Activated T-cell treated with anti-CD3 and anti-CD28 coated beads, Interleukin-2, amount 50 U/mL, for 24 hours (primary cell): ENCODE measurements around the gene CD109.
A peak's percentile ranks its signal among the peaks of the same experiment; 100 is the strongest.

ENCODE experiments used
- DNase-seq: peaks from one replicate; pipeline ENCODE4 v3.0.0-alpha.2; 2020
- H3K27ac Mint-ChIP-seq: 2 replicates; pipeline ENCODE4 v1.8.0; 2020; ENCODE audit warnings: mild to moderate bottlenecking, mixed read lengths
- H3K27me3 Mint-ChIP-seq: 2 replicates; pipeline ENCODE4 v1.8.0; 2020; ENCODE audit warnings: mixed read lengths
- H3K36me3 Mint-ChIP-seq: 2 replicates; pipeline ENCODE4 v1.8.0; 2020; ENCODE audit warnings: low read depth, mixed read lengths
- H3K4me1 Mint-ChIP-seq: 2 replicates; pipeline ENCODE4 v1.8.0; 2020; ENCODE audit warnings: low read depth, mixed read lengths
- H3K4me3 Mint-ChIP-seq: 2 replicates; pipeline ENCODE4 v1.8.0; 2020; ENCODE audit warnings: mild to moderate bottlenecking, moderate library complexity, mixed read lengths
- H3K9me3 Mint-ChIP-seq: 2 replicates; pipeline ENCODE4 v1.8.0; 2020; ENCODE audit warnings: mixed read lengths

CD109 gene

DNA sequence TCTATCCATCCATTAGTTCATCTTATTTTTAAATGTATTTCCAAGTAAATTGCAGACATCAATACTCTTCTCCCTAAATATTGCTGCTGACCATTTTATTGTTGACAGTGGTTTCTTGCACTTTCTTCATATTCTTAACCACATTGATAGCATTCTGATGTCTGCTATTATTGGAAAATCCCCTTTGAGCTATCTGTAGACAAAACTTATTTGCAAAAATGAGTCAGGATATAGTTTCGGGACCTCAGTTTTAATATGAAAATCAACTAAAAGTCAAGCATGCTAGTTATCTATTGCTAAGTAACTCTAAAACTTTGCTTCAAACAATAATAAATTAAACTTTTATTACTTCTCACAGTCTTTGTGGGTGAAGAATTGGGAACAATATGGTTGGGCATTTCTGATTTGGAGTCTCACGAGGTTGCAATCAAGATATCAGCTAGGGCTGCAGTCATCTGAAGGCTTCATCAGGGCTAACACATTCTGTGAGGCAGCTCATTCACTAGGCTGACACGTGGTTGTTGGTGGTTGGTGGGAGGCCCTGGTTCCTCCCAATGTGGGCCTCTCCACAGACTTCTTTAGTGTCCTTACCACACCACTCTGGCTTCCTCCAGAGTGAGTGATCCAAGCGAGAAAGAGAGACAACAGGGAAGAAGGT is 32.7 kb downstream of the CD109 start:
- no peak for DNase-seq
- Mint-ChIP-seq H3K4me3 (peak overlapping the region; percentile 52), H3K27ac (peak overlapping the region; percentile 94), H3K9me3 (no peaks in the 10 kb centered on the region), H3K36me3 (peaks cover 34% of the 10 kb centered on the region), H3K27me3 (no peaks in the 10 kb centered on the region), H3K4me1 (peaks cover 43% of the 10 kb centered on the region)

DNA sequence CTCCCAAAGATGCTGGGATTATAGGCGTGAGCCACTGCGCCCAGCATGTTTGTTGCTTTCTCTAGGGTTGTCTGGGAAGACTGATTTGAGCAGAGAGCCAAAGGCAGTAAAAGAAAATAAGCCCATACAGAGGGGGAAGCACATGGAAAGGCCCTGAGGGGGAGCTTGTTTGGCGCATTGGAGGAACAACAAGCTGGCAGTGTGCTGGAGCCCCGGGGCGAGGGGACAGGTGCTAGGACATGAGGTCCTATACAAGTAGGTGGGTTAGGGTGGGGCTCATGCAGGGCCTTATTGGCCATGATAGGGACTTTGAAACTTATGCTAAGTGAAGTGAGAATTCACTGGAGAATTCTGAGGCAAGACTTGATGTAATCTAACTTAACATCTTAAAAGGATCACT is 35.3 kb downstream of the CD109 start:
- Mint-ChIP-seq H3K27ac (peak overlapping the region; percentile 31), H3K27me3 (no peaks in the 10 kb centered on the region), H3K4me3 (no peak overlapping the region), H3K9me3 (no peaks in the 10 kb centered on the region), H3K4me1 (peaks cover 35% of the 10 kb centered on the region), H3K36me3 (peaks cover 37% of the 10 kb centered on the region)
- DNase-seq = no peak

DNA sequence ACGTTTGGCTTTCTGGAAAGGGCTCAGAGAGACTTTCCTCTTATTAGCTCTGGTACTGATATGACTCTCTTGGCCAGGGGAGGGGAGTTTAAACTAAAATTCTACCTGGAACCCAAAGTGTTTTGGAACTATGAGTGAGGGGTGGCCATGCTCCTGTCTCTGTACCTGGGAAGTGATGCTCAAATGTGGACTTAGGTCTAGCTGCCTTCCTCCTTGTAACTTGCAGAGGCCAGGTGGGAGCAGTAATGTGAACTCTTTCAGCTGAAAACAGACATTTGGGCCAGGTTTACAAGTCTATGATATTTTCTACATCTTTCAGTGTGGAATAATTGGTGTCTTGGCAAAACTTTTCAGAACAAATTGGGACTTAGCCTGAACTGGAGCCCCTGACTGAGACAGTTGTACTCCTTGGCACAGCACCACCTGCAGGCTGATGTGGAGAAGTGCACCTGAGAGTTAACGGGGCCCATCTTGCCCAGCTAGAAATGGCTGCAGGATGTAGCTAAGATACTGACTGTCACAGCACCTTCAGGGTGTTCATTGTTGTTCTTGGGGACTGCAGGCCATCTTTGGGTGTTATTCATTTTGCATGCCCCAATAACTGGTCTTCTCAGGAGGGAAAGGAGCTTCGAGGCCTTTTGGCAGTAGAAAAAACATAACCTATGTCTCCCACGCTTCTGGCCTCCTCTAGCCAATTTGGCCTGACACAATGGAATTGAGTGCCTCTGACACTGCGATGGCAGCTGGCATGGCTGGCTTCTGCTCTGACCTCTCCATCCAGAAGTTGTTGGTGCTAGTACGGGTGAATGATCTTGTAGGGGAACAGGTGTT is 37.1 kb downstream of the CD109 start:
- Mint-ChIP-seq H3K27me3 (no peaks in the 10 kb centered on the region), H3K9me3 (no peaks in the 10 kb centered on the region), H3K36me3 (peaks cover 39% of the 10 kb centered on the region), H3K4me3 (no peak overlapping the region), H3K27ac (no peak overlapping the region), H3K4me1 (peaks cover 19% of the 10 kb centered on the region)
- DNase-seq = peak; percentile 77

DNA sequence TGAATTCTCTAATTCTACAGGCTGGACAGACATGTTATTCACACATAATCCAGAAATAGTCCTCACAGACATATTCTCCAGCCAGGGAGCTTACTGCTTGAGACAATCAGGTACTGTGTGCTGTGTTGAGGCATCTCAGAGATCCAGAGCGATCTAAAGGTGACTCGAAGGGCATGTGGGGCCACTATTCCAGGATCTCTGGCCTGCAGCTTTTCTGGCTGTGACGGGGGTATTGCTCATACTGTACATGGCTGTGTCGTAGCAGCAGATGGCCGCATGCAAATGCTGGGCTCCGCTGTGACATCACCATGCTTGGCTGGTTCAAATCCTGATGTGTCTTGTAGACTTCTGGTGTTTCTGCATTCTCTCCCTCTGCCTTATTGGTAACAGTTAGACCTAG is 37.8 kb downstream of the CD109 start:
- Mint-ChIP-seq H3K27ac (no peak overlapping the region), H3K9me3 (no peaks in the 10 kb centered on the region), H3K36me3 (peaks cover 38% of the 10 kb centered on the region), H3K4me1 (peaks cover 14% of the 10 kb centered on the region), H3K27me3 (no peaks in the 10 kb centered on the region), H3K4me3 (no peak overlapping the region)
- no peak for DNase-seq

DNA sequence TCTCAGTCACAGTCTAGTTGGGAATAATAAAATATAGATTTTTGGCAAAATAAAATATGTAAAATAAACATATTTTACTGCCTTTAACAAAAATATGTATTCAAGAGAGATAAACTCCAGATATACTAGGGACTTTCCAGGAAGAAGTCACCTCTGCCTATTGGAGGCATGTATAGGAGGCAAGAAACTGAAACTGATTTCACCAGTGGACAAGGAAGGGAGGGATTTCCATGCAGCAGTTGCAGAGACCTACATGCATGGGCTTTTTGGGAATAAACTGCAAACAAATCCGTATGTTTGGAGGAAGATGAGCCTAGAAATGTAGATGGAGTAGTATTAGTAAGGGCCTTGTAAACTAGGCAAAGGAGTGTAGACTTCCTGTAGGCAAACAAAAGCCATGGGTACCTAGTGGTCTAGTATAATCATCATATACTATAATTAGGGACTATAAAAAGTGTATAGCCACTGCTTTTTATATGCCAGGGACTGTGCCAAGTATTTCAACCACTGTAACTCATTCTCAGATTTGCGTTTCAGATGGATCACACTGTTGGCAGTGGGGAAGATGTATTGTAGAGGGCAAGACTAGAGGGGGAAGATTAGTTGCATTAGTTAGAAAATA is 38.9 kb downstream of the CD109 start:
- H3K27ac Mint-ChIP-seq = no peak overlapping the region
- H3K4me3 Mint-ChIP-seq = no peak overlapping the region
- peaks cover 37% of the 10 kb centered on the region for H3K36me3 Mint-ChIP-seq
- H3K27me3 Mint-ChIP-seq = no peaks in the 10 kb centered on the region
- DNase-seq = no peak
- no peaks in the 10 kb centered on the region for H3K9me3 Mint-ChIP-seq
- H3K4me1 Mint-ChIP-seq = peaks cover 5% of the 10 kb centered on the region

DNA sequence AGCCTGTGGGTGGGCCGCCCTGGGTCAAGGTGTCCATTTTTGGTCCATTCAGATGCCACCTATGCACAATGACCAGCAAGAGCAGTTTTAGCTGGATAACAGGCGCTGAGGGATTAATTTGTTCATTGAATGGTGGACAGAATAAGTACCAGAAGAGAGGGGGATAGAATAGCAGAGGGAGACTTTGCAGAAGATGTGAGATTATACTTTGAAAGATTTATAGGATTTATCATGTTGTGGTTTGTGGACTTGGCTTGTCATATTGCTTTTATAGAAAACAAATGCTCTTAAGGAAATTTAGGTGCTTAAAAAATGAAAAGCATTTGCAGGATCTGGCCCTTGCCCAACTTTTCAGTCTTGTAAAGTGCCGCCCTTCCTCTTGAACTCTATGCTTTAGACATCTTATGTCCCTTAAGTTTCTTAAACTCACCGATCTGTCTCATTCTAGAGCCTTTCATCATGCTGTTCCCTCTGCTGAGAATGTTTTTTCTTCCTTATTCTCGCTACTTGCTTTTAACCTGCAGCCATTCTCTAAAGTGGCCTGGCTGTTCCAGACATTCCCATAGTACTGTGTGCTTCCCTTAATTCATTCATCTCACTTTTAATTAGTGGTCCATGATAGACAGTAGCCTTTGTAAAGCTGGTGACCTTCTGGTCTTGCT is 42.5 kb downstream of the CD109 start:
- no peak overlapping the region for H3K4me3 Mint-ChIP-seq
- no peaks in the 10 kb centered on the region for H3K9me3 Mint-ChIP-seq
- H3K27me3 Mint-ChIP-seq = no peaks in the 10 kb centered on the region
- H3K36me3 Mint-ChIP-seq = peaks cover 14% of the 10 kb centered on the region
- no peak overlapping the region for H3K27ac Mint-ChIP-seq
- no peak for DNase-seq
- H3K4me1 Mint-ChIP-seq = no peaks in the 10 kb centered on the region

DNA sequence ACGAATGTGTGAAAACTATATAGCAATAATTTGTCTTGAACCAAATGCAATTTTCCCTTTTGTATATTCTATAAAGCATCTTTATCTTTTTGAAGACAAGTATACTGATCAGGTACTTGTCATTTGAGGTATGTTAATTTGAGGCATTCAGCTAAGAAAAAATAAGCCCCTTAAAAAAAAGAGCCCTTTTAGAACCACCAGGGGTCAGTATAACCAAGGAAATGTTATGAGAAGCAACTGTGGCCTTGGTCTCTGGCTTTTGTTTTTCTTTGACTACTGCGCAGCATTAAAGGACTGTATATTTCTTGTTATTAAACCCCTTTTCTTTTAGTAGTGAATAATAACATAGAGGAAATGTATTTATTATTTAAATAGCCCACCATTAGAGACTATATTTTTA is 43.1 kb downstream of the CD109 start:
- peaks cover 9% of the 10 kb centered on the region for H3K36me3 Mint-ChIP-seq
- no peak overlapping the region for H3K4me3 Mint-ChIP-seq
- no peak overlapping the region for H3K27ac Mint-ChIP-seq
- H3K9me3 Mint-ChIP-seq = no peaks in the 10 kb centered on the region
- H3K27me3 Mint-ChIP-seq = no peaks in the 10 kb centered on the region
- DNase-seq = no peak
- H3K4me1 Mint-ChIP-seq = no peaks in the 10 kb centered on the region

DNA sequence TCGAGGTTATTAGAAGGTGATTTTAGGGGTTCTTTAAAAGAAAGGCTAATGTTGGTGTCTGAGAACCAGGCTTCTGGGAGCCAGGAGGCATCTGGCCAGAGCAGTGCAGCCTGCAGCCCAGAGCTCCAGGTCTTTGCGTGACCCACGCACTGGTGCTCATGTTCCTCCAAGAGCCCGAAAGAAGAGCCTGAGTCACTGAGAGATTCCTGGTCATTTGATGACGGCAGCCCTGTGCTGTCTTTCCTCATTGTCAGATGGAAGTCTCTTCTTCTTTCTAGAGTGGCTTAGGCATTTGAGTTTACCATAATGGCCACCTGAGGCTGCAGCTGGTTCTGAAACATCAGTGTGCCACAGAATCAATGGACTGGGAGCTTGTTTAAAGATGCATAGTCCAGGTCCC is 46.4 kb downstream of the CD109 start:
- H3K4me3 Mint-ChIP-seq = no peak overlapping the region
- peaks cover 7% of the 10 kb centered on the region for H3K4me1 Mint-ChIP-seq
- DNase-seq = no peak

DNA sequence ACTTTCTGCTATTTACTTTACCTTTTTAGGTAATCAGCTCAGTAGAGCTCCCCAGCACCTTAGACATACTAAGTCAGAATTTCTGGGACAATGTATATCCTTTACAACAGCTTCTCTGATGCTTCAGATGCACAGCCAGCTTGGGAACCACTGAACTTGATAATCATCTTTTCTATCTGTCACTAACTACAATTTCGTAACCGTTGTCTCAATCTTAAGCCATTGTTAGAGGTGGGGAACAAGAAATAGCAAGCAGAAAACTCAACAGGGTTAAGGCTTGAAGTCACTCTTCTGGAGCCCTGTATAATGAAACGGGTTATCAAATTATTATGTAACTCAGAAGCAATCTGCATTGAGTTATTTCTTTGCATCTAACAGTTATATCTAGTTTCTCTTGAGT is 47.1 kb downstream of the CD109 start:
- Mint-ChIP-seq H3K9me3 (no peaks in the 10 kb centered on the region), H3K4me3 (no peak overlapping the region), H3K36me3 (peaks cover 12% of the 10 kb centered on the region), H3K4me1 (peaks cover 7% of the 10 kb centered on the region), H3K27ac (no peak overlapping the region), H3K27me3 (no peaks in the 10 kb centered on the region)
- DNase-seq = no peak

More for the DNA sequence above, 46.4 kb downstream of the CD109 start:
- no peak overlapping the region for H3K27ac Mint-ChIP-seq
- H3K9me3 Mint-ChIP-seq = no peaks in the 10 kb centered on the region
- H3K36me3 Mint-ChIP-seq = peaks cover 12% of the 10 kb centered on the region
- no peaks in the 10 kb centered on the region for H3K27me3 Mint-ChIP-seq

DNA sequence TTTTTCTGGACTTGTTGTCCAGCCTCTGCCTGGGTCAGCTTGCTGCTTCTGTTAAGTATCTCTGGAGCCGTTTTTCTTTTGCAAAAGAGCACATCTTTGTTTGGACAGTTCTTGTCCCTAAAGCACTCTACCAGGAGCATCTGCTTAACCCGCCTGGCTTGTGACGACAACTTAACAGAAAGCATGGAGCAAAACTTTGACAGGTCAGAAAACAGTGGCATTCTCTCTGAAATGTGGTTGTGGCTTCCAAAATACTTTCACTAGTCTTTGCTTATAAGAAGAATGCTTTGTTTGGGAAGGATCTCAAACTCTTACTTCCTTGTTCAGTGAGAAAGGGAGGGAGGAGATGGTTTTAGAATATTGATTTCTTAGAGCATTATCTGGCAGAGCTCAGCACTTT is 47.6 kb downstream of the CD109 start:
- no peak for DNase-seq
- Mint-ChIP-seq H3K27ac (no peak overlapping the region), H3K27me3 (no peaks in the 10 kb centered on the region), H3K4me1 (peaks cover 7% of the 10 kb centered on the region), H3K36me3 (peaks cover 12% of the 10 kb centered on the region), H3K4me3 (no peak overlapping the region), H3K9me3 (no peaks in the 10 kb centered on the region)

DNA sequence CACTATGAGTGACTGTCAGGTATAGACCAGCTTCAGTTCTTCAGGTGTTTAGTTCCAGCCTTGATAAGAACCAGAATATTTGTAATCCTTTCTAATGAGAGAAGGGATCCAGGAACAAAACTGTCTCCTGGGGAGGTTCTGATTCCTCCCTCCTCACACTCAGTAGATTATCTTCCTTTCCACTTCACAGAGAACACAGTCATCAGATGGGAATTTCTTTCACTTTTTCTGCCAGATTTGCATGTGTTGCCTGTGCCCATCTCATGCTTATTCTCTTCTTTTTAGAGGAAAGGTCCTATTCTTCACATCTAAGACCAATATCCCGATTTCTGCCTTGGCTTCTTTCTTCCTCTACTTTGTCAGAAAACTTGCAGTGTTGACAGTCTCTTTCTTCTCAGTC is 50.8 kb downstream of the CD109 start:
- Mint-ChIP-seq H3K36me3 (peaks cover 9% of the 10 kb centered on the region), H3K4me1 (peaks cover 7% of the 10 kb centered on the region), H3K9me3 (no peaks in the 10 kb centered on the region), H3K27me3 (no peaks in the 10 kb centered on the region), H3K27ac (no peak overlapping the region), H3K4me3 (no peak overlapping the region)
- no peak for DNase-seq

DNA sequence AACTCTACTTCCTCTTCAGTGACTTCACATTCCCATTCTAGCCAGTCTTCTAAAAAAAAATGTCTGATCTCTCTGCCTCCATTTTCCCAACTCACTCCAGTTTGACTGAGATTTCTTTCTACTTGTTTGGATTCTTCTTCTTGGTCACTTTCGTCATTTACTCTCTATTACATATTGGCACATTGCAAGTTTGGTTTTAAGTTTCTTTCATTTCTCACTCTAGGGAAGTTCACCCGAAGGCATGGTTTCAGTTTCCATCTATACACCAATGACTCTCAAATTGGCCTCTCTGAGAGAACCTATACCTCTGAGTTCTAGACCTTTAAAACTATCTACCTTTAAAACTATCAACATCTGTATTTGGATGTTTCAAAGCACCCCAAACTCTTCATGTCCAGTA is 51.3 kb downstream of the CD109 start:
- no peak for DNase-seq
- H3K36me3 Mint-ChIP-seq = peaks cover 9% of the 10 kb centered on the region
- H3K4me1 Mint-ChIP-seq = peaks cover 7% of the 10 kb centered on the region
- H3K27ac Mint-ChIP-seq = no peak overlapping the region
- no peaks in the 10 kb centered on the region for H3K9me3 Mint-ChIP-seq
- H3K4me3 Mint-ChIP-seq = no peak overlapping the region
- no peaks in the 10 kb centered on the region for H3K27me3 Mint-ChIP-seq

DNA sequence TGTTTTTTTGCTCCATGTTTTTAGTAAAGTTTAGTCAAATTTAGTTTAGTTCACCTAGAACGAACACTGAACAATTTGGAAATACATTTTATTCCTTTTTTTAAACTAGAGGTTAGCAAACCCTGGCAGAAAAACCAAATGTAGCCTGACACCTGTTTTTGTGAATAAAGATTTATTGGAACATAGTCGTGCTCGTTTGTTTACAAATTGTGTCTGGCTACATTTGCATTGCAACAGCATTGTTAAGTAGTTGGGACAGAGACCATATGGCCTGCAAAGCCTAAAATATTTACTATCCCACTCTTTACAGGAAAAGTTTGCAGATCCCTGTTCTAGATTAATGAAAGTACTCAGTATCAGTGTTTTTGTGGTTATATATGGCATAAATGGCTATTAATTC is 56.9 kb downstream of the CD109 start:
- H3K27ac Mint-ChIP-seq = no peak overlapping the region
- no peaks in the 10 kb centered on the region for H3K9me3 Mint-ChIP-seq
- H3K36me3 Mint-ChIP-seq = peaks cover 2% of the 10 kb centered on the region
- no peak for DNase-seq
- H3K4me1 Mint-ChIP-seq = no peaks in the 10 kb centered on the region
- no peak overlapping the region for H3K4me3 Mint-ChIP-seq
- H3K27me3 Mint-ChIP-seq = no peaks in the 10 kb centered on the region

DNA sequence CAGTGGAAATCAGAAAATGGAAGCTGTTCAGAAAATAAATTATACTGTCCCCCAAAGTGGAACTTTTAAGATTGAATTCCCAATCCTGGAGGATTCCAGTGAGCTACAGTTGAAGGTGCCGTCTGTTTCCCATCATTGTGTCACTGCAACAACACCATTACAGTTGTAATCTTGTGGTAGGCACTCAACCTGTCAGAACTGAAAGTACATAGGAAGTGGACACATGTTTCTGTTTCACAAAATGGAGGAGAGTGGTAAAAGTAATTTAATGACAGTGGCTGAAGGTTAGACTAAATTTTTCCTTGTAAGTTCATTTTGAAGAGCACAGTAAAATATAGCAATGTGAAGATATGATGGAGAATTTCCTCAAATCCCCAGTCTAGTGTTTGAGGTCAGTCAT is 70.0 kb downstream of the CD109 start:
- Mint-ChIP-seq H3K4me3 (no peak overlapping the region), H3K36me3 (peaks cover 41% of the 10 kb centered on the region)

More for the DNA sequence above, 70.0 kb downstream of the CD109 start:
- no peak overlapping the region for H3K27ac Mint-ChIP-seq
- H3K27me3 Mint-ChIP-seq = no peaks in the 10 kb centered on the region
- H3K9me3 Mint-ChIP-seq = no peaks in the 10 kb centered on the region
- no peak for DNase-seq
- no peaks in the 10 kb centered on the region for H3K4me1 Mint-ChIP-seq
